ENCODE measurements around the gene COL6A1. TPM values are rescaled to one million over a fixed set of nuclear protein-coding genes. Genes with fewer than 3 reads are reported as not detected.

The COL6A1 gene
- total RNA-seq, 4 donors from 2014 or later = 356 to 669 (median 427) TPM

GRCh38 chr21:45940091-45940490 is 41.5 kb upstream of the COL6A1 start:
- Histone ChIP-seq H3K27ac (no peak overlapping the region), H3K9me3 (peaks cover 0 to 22% (median 0%) of the 10 kb centered on the region in 4 donors), H3K36me3 (peaks cover 0 to 45% (median 0%) of the 10 kb centered on the region in 3 donors), H3K4me1 (no peaks in the 10 kb centered on the region), H3K27me3 (no peaks in the 10 kb centered on the region), H3K4me3 (no peak overlapping the region)
- no peak for DNase-seq (ENCODE audit: low spot score in 2 of 2)
- WGBS, 2 donors = 92 to 93% methylated on average over 20 of the region's 20 CpGs
- TF ChIP-seq CTCF (IDR thresholded peaks at IDR 0.05) (no peak), EP300 (IDR thresholded peaks at IDR 0.05) (no peak), POLR2A (IDR thresholded peaks at IDR 0.05) (no peak)

DNA sequence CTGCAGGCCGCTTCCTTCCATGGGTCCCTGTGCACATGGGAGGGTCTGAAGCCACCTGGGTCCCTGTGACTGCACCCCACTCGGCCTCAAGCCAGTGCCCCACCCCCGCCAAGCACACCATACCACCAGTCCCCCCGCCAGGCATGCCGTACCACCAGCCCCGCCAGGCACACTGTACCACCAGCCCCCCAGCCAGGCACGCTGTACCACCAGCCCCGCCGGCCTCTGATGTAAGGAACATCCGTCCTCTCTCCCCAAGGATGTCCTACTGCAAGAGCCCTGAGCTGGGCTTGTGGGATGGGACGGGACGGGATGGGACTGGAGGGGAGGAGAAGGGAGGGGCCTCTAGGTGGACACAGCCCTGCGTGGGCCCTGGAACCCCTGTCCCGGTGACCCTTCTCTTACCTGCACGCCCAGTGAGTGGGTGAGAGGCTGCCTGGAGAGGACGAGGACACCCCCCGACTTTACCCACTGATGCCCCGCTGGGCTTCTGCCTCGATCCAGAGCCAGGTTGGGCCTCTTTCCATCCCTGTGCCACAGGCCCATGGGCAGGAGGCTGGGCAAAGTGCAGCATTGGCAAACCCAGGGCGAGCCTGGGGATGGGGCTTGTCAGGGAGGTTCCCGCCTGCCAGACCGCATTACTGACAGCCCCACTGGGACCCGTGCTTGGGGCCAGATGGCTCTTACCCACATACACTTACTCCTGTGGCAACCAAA is 40.8 kb upstream of the COL6A1 start:
- 92 to 95% methylated on average over 19 of the region's 23 CpGs for WGBS, 2 donors
- TF ChIP-seq CTCF (IDR thresholded peaks at IDR 0.05) = no peak
- TF ChIP-seq EP300 (IDR thresholded peaks at IDR 0.05) = no peak
- no peak for TF ChIP-seq POLR2A (IDR thresholded peaks at IDR 0.05)

DNA sequence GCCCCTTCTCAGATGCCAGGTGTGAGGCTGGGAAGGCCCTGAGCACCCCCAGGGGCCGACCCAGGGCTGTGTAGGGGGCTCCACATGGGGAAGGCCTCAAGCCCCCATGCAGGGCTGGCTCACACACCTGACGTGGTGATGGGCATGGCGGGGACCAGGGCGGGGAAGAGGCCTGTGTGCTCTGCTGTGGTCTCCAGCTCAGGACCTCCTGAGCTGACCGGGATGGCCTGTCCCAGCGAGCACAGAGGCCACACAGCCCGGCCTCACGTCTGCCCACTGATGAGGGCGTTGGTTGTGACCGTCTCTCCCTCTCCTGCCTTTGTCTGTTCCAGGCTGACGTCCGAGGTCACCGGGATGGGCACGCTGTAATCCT is 40.2 kb upstream of the COL6A1 start:
- H3K9me3 ChIP-seq = peaks cover 0 to 10% (median 0%) of the 10 kb centered on the region in 4 donors
- H3K27me3 ChIP-seq = no peaks in the 10 kb centered on the region
- no peak for TF ChIP-seq EP300 (IDR thresholded peaks at IDR 0.05)
- no peak for TF ChIP-seq CTCF (IDR thresholded peaks at IDR 0.05)
- no peak for TF ChIP-seq POLR2A (IDR thresholded peaks at IDR 0.05)
- no peak overlapping the region for H3K4me3 ChIP-seq
- H3K4me1 ChIP-seq = no peaks in the 10 kb centered on the region
- H3K36me3 ChIP-seq = peaks cover 0 to 32% (median 0%) of the 10 kb centered on the region in 3 donors
- no peak overlapping the region for H3K27ac ChIP-seq
- WGBS, 2 donors = 83 to 89% methylated on average over 14 of the region's 14 CpGs
- DNase-seq (ENCODE audit: low spot score in 2 of 2) = no peak

More for the DNA sequence above, 40.8 kb upstream of the COL6A1 start:
- Histone ChIP-seq H3K27ac (no peak overlapping the region), H3K27me3 (no peaks in the 10 kb centered on the region), H3K4me1 (no peaks in the 10 kb centered on the region), H3K4me3 (no peak overlapping the region), H3K9me3 (peaks cover 0 to 15% (median 0%) of the 10 kb centered on the region in 4 donors), H3K36me3 (peaks cover 0 to 38% (median 0%) of the 10 kb centered on the region in 3 donors)
- no peak for DNase-seq (ENCODE audit: low spot score in 2 of 2)

DNA sequence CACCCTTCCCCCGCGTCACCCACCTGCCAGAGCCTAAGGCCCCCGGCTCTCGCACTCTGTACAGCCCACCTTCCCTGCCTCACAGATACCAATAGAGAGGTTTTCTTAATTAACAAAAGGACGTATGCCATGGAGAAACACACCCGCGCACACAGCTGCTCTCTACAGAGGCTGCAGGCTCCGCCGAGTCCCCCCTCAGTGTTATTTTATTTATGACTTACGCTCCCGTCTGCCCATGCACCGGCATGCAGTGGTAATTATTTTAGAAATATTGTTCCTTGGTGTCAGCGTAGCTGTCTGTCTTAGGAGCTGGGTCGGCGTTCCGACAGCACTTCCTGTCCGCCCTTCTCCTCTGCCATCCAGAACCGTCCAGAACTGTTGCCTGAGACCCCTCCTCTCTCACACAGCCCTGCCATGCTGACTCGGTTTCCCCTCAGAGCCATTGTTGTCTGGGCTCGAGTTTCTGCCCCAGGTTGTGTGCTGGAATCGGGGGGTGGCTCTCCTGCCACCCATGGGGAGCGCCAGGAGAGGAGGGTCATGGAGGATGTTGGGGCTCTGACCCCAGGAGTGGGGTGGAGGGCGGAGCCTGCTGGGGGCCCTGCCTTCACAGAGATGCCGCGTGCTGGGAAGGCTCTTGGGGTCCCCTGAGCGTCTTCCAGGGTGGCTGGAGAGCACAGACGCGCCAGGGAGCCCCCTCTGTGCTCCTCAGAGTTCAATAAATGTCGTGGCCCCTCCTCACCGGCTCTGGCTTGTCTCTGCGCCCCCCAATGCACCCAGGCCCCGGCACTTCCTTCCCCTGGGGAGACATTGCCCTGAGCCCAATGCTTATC is 39.6 kb upstream of the COL6A1 start:
- Histone ChIP-seq H3K36me3 (peaks cover 0 to 26% (median 0%) of the 10 kb centered on the region in 3 donors), H3K9me3 (peaks cover 0 to 4% (median 0%) of the 10 kb centered on the region in 4 donors), H3K27me3 (no peaks in the 10 kb centered on the region), H3K4me3 (no peak overlapping the region), H3K4me1 (no peaks in the 10 kb centered on the region), H3K27ac (no peak overlapping the region)
- TF ChIP-seq EP300 (IDR thresholded peaks at IDR 0.05) (no peak), CTCF (IDR thresholded peaks at IDR 0.05) (no peak), POLR2A (IDR thresholded peaks at IDR 0.05) (no peak)
- no peak for DNase-seq (ENCODE audit: low spot score in 2 of 2)
- 77 to 85% methylated on average over 28 to 32 of the region's 32 CpGs for WGBS, 2 donors
